Neural progenitor cell (in vitro differentiated cells): Measurements from ENCODE around the gene NAA15.

Experiments
- EZH2 ChIP-seq: fragments of 200-600 bp; sonication (generic); IDR thresholded peaks from 2 replicates; pipeline ENCODE4 v1.6.1; 2017; ENCODE audit warnings: antibody characterized with exemption, mild to moderate bottlenecking, moderate library complexity
- EZH2phosphoT487 ChIP-seq: fragments of 200-600 bp; sonication (generic); IDR thresholded peaks from 2 replicates; pipeline ENCODE4 v1.6.1; 2017; ENCODE audit warnings: antibody characterized with exemption
- TF ChIP-seq, protein P1 (sequence below): fragments of 200-600 bp; sonication (generic); IDR thresholded peaks from 2 replicates; pipeline ENCODE4 v1.5.1; 2017; ENCODE audit warnings: antibody characterized with exemption, mild to moderate bottlenecking

DNA sequence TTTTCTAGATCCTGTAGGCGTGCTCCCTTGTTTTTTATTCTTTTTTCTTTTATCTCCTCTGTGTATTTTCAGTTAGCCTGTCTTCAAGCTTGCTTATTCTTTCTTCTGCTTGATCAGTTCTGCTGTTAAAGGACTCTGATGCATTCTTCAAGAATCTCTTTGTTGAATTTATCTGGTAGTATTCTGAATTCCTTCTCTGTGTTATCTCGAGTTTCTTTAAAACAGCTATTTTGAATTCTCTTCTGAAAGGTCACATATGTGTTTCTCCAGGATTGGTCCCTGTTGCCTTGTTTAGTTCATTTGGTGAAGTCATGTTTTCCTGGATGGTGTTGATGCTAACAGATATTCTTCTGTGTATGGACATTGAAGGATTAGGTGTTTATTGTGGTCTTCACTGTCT lies 167.9 kb downstream of the NAA15 start:
- TF ChIP-seq, protein P1, sequence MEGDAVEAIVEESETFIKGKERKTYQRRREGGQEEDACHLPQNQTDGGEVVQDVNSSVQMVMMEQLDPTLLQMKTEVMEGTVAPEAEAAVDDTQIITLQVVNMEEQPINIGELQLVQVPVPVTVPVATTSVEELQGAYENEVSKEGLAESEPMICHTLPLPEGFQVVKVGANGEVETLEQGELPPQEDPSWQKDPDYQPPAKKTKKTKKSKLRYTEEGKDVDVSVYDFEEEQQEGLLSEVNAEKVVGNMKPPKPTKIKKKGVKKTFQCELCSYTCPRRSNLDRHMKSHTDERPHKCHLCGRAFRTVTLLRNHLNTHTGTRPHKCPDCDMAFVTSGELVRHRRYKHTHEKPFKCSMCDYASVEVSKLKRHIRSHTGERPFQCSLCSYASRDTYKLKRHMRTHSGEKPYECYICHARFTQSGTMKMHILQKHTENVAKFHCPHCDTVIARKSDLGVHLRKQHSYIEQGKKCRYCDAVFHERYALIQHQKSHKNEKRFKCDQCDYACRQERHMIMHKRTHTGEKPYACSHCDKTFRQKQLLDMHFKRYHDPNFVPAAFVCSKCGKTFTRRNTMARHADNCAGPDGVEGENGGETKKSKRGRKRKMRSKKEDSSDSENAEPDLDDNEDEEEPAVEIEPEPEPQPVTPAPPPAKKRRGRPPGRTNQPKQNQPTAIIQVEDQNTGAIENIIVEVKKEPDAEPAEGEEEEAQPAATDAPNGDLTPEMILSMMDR: no peak
- no peak for TF ChIP-seq EZH2
- TF ChIP-seq EZH2phosphoT487: no peak
